ENCODE measurements around the gene DHX16. TPM values are rescaled to one million over a fixed set of nuclear protein-coding genes. Genes with fewer than 3 reads are reported as not detected.

Gene DHX16
- total and polyA plus RNA-seq, 9 of the 15 experiments (the other 6 are each of a cell fraction or from before 2014, with no cell fraction given), result 14.6 to 66.1 (median 47.5) TPM

DNA sequence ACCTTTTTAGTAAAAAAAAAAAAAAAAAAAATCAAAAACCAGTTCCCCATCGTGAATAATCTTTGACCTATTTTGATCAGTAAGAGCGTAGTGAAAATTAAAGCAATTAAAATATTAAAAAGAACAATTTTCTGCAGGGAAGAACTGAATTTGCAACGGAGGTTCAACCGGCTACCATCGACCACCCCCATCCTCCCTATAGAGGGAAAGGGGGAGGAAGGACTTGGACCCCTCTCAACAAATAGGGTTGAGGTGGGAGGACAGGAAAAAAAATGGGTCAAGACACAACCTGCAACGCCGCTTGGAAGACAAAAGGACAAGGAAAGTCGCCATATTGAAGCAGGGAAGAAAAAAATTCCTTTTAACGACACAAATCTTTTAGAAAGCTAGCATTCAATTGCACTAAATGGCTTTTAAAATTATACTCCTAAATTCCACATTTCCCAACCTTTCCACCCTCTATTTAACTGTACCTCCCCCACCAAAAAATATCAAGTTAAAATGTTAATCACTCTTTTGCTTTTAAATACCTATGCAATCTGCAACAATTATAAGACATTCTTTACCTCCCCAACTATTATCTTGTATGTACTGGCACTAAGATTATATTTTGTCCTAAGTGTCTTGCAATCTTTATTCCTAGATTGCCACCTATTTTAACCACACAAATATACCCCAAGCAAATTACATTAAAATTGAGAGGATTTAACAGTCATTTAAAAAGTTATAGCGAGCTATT, 57.4 kb downstream of the DHX16 start (continued):
- TF ChIP-seq, protein P1, sequence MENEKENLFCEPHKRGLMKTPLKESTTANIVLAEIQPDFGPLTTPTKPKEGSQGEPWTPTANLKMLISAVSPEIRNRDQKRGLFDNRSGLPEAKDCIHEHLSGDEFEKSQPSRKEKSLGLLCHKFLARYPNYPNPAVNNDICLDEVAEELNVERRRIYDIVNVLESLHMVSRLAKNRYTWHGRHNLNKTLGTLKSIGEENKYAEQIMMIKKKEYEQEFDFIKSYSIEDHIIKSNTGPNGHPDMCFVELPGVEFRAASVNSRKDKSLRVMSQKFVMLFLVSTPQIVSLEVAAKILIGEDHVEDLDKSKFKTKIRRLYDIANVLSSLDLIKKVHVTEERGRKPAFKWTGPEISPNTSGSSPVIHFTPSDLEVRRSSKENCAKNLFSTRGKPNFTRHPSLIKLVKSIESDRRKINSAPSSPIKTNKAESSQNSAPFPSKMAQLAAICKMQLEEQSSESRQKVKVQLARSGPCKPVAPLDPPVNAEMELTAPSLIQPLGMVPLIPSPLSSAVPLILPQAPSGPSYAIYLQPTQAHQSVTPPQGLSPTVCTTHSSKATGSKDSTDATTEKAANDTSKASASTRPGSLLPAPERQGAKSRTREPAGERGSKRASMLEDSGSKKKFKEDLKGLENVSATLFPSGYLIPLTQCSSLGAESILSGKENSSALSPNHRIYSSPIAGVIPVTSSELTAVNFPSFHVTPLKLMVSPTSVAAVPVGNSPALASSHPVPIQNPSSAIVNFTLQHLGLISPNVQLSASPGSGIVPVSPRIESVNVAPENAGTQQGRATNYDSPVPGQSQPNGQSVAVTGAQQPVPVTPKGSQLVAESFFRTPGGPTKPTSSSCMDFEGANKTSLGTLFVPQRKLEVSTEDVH (IDR thresholded peaks at IDR 0.05; ENCODE audit: low read depth, partially characterized antibody), result peak; percentile 36
- TF ChIP-seq ZNF3 (CRISPR knock-in tag; IDR thresholded peaks at IDR 0.05), result peak; percentile 88
- TF ChIP-seq PHF8 (IDR thresholded peaks at IDR 0.05; ENCODE audit: borderline replicate concordance, low read length), result 0 out of 2 replicates have a peak, but pooled peaks have one; percentile 10
- peak; percentile 99 for TF ChIP-seq RBM22 (IDR thresholded peaks at IDR 0.05; ENCODE audit: low read depth, low read length, poor library complexity, severe bottlenecking)
- TF ChIP-seq POLR2G (IDR thresholded peaks at IDR 0.05; ENCODE audit: low read depth, low read length), result peak; percentile 77
- peak; percentile 47 for TF ChIP-seq DDX20 (tag; IDR thresholded peaks at IDR 0.05; ENCODE audit: low read depth)
- TF ChIP-seq TAF7 (tag; IDR thresholded peaks at IDR 0.05), result peak; percentile 10
- 0 out of 2 replicates have a peak, but pooled peaks have one; percentile 4 for TF ChIP-seq MEF2D (tag; conservative IDR thresholded peaks at IDR 0.05; ENCODE audit: low read depth)
- TF ChIP-seq HSF4 (CRISPR knock-in tag; IDR thresholded peaks at IDR 0.05; ENCODE audit: borderline replicate concordance), result no peak
- TF ChIP-seq MIER1 (IDR thresholded peaks at IDR 0.05; ENCODE audit: low read depth), result peak; percentile 54; the same call in 1 of the 2 replicates
- TF ChIP-seq EHMT2 (IDR thresholded peaks at IDR 0.05), result no peak
- TF ChIP-seq OTX1 (CRISPR knock-in tag; IDR thresholded peaks at IDR 0.05), result peak; percentile 61; the same call in 1 of the 2 replicates
- TF ChIP-seq, protein P2, sequence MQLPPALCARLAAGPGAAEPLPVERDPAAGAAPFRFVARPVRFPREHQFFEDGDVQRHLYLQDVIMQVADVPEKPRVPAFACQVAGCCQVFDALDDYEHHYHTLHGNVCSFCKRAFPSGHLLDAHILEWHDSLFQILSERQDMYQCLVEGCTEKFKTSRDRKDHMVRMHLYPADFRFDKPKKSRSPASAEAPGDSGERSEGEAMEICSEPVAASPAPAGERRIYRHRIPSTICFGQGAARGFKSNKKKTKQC (CRISPR knock-in tag; IDR thresholded peaks at IDR 0.05), result no peak
- TF ChIP-seq ZC3H11A (IDR thresholded peaks at IDR 0.05; ENCODE audit: low read depth, low read length), result no peak
- TF ChIP-seq, protein P3, sequence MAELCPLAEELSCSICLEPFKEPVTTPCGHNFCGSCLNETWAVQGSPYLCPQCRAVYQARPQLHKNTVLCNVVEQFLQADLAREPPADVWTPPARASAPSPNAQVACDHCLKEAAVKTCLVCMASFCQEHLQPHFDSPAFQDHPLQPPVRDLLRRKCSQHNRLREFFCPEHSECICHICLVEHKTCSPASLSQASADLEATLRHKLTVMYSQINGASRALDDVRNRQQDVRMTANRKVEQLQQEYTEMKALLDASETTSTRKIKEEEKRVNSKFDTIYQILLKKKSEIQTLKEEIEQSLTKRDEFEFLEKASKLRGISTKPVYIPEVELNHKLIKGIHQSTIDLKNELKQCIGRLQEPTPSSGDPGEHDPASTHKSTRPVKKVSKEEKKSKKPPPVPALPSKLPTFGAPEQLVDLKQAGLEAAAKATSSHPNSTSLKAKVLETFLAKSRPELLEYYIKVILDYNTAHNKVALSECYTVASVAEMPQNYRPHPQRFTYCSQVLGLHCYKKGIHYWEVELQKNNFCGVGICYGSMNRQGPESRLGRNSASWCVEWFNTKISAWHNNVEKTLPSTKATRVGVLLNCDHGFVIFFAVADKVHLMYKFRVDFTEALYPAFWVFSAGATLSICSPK (IDR thresholded peaks at IDR 0.05; ENCODE audit: borderline replicate concordance), result no peak
- TF ChIP-seq CAMTA2 (CRISPR knock-in tag; conservative IDR thresholded peaks at IDR 0.05), result no peak; the same call in 1 of the 2 replicates
- TF ChIP-seq, protein P4, sequence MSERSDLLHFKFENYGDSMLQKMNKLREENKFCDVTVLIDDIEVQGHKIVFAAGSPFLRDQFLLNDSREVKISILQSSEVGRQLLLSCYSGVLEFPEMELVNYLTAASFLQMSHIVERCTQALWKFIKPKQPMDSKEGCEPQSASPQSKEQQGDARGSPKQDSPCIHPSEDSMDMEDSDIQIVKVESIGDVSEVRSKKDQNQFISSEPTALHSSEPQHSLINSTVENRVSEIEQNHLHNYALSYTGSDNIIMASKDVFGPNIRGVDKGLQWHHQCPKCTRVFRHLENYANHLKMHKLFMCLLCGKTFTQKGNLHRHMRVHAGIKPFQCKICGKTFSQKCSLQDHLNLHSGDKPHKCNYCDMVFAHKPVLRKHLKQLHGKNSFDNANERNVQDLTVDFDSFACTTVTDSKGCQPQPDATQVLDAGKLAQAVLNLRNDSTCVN (CRISPR knock-in tag; IDR thresholded peaks at IDR 0.05), result peak; percentile 88
- TF ChIP-seq, protein P5, sequence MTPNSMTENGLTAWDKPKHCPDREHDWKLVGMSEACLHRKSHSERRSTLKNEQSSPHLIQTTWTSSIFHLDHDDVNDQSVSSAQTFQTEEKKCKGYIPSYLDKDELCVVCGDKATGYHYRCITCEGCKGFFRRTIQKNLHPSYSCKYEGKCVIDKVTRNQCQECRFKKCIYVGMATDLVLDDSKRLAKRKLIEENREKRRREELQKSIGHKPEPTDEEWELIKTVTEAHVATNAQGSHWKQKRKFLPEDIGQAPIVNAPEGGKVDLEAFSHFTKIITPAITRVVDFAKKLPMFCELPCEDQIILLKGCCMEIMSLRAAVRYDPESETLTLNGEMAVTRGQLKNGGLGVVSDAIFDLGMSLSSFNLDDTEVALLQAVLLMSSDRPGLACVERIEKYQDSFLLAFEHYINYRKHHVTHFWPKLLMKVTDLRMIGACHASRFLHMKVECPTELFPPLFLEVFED (CRISPR knock-in tag; conservative IDR thresholded peaks at IDR 0.05), result peak; percentile 99
- TF ChIP-seq KDM5B (IDR thresholded peaks at IDR 0.05; ENCODE audit: insufficient replicate concordance, low read depth, low read length), result no peak
- peak; percentile 91 for TF ChIP-seq ZNF175 (CRISPR knock-in tag; IDR thresholded peaks at IDR 0.05; ENCODE audit: low read depth)

Measured in K562 (cell line).